WTC11 (cell line): ENCODE results near the gene ADARB2. TPM values are rescaled to one million over a fixed set of nuclear protein-coding genes. Genes with fewer than 3 reads are reported as not detected.

Experiments
- ATAC-seq: fragments of 200-7000 bp; cut with Tn5 transposase; 2 replicates; pipeline ENCODE4 v1.10.0; 2021; ENCODE audit warnings: mild to moderate bottlenecking, moderate library complexity
- CTCF ChIA-PET: fragments of 300-600 bp; sonication (Branson Sonifier 250); formaldehyde crosslinking; loops from one replicate; lab custom pipeline; 2021; ENCODE audit warnings: antibody characterized with exemption; lab: Charles Lee
- POLR2A ChIA-PET: fragments of 350-600 bp; sonication (Branson Sonifier 250); formaldehyde crosslinking; loops from one replicate; lab custom pipeline; 2021; ENCODE audit warnings: antibody characterized with exemption; lab: Charles Lee
- DNase-seq: peaks from one replicate; pipeline ENCODE4 v3.0.0; 2021; ENCODE audit warnings: low spot score
- H3K27ac Mint-ChIP-seq: 2 replicates; pipeline ENCODE4 v1.8.0; 2021; ENCODE audit warnings: mixed read lengths
- H3K27me3 Mint-ChIP-seq: 2 replicates; pipeline ENCODE4 v1.8.0; 2021; ENCODE audit warnings: low read depth, mild to moderate bottlenecking, moderate library complexity, mixed read lengths
- H3K36me3 Mint-ChIP-seq: 2 replicates; pipeline ENCODE4 v1.8.0; 2021; ENCODE audit warnings: mixed read lengths
- H3K4me1 Mint-ChIP-seq: 2 replicates; pipeline ENCODE4 v1.8.0; 2022; ENCODE audit warnings: mixed read lengths
- H3K4me3 Mint-ChIP-seq: 2 replicates; pipeline ENCODE4 v1.8.0; 2021; ENCODE audit warnings: mild to moderate bottlenecking, moderate library complexity, mixed read lengths
- H3K9me3 Mint-ChIP-seq: 2 replicates; pipeline ENCODE4 v1.8.0; 2021; ENCODE audit warnings: mixed read lengths
- ARID4B ChIP-seq: sonication (generic); formaldehyde crosslinking; IDR thresholded peaks from 2 replicates; pipeline ENCODE4 v1.8.0; 2023; ENCODE audit warnings: missing genetic modification reagents, mild to moderate bottlenecking, borderline replicate concordance
- CDX4 ChIP-seq: fragments of 250-450 bp; sonication (Bioruptor Pico); IDR thresholded peaks from 2 replicates; pipeline ENCODE4 v1.9.0; 2021; ENCODE audit warnings: moderate library complexity, mild to moderate bottlenecking, inconsistent platforms, borderline replicate concordance
- ETV6 ChIP-seq: sonication (generic); formaldehyde crosslinking; IDR thresholded peaks from 2 replicates; pipeline ENCODE4 v1.8.1; 2022; ENCODE audit warnings: mild to moderate bottlenecking, missing genetic modification reagents
- FOXP1 ChIP-seq: sonication (generic); formaldehyde crosslinking; IDR thresholded peaks from 2 replicates; pipeline ENCODE4 v1.8.0; 2022; ENCODE audit warnings: missing genetic modification reagents, mild to moderate bottlenecking, moderate library complexity, borderline replicate concordance
- GABPB1 ChIP-seq: sonication (generic); formaldehyde crosslinking; IDR thresholded peaks from 2 replicates; pipeline ENCODE4 v1.8.1; 2023; ENCODE audit warnings: mild to moderate bottlenecking, missing genetic modification reagents
- JAZF1 ChIP-seq: fragments of 250-450 bp; sonication (Bioruptor Pico); IDR thresholded peaks from 2 replicates; pipeline ENCODE4 v1.9.0; 2021; ENCODE audit warnings: moderate library complexity, mild to moderate bottlenecking, inconsistent platforms
- NR1H2 ChIP-seq: sonication (generic); formaldehyde crosslinking; IDR thresholded peaks from 2 replicates; pipeline ENCODE4 v1.9.0; 2021; ENCODE audit warnings: mild to moderate bottlenecking, moderate library complexity, missing genetic modification reagents
- PRRX2 ChIP-seq: fragments of 250-450 bp; sonication (Bioruptor Pico); IDR thresholded peaks from 2 replicates; pipeline ENCODE4 v1.8.0; 2021; ENCODE audit warnings: mild to moderate bottlenecking
- RORB ChIP-seq: fragments of 250-450 bp; sonication (Bioruptor Pico); IDR thresholded peaks from 2 replicates; pipeline ENCODE4 v1.9.0; 2021; ENCODE audit warnings: mild to moderate bottlenecking
- SMAD3 ChIP-seq: sonication (generic); formaldehyde crosslinking; IDR thresholded peaks from 2 replicates; pipeline ENCODE4 v1.8.0; 2022; ENCODE audit warnings: missing genetic modification reagents, mild to moderate bottlenecking, borderline replicate concordance
- SMAD4 ChIP-seq: sonication (generic); formaldehyde crosslinking; IDR thresholded peaks from 2 replicates; pipeline ENCODE4 v1.8.0; 2022; ENCODE audit warnings: mild to moderate bottlenecking, missing genetic modification reagents
- SOX15 ChIP-seq: fragments of 250-450 bp; sonication (Bioruptor Pico); IDR thresholded peaks from 2 replicates; pipeline ENCODE4 v1.9.0; 2021; ENCODE audit warnings: mild to moderate bottlenecking
- SP1 ChIP-seq: sonication (generic); formaldehyde crosslinking; conservative IDR thresholded peaks from 2 replicates; pipeline ENCODE4 v1.8.1; 2022; ENCODE audit warnings: missing genetic modification reagents
- ZBTB21 ChIP-seq: sonication (generic); formaldehyde crosslinking; IDR thresholded peaks from 2 replicates; pipeline ENCODE4 v1.8.1; 2023; ENCODE audit warnings: mild to moderate bottlenecking, missing genetic modification reagents, borderline replicate concordance
- ZNF396 ChIP-seq: fragments of 250-450 bp; sonication (Bioruptor Pico); IDR thresholded peaks from 2 replicates; pipeline ENCODE4 v1.8.0; 2021; ENCODE audit warnings: mild to moderate bottlenecking, moderate library complexity, borderline replicate concordance
- ZNF512 ChIP-seq: sonication (generic); formaldehyde crosslinking; IDR thresholded peaks from 2 replicates; pipeline ENCODE4 v1.8.1; 2022; ENCODE audit warnings: missing genetic modification reagents, borderline replicate concordance
- ZNF532 ChIP-seq: fragments of 250-450 bp; sonication (Bioruptor Pico); IDR thresholded peaks from 2 replicates; pipeline ENCODE4 v1.9.0; 2021; ENCODE audit warnings: mild to moderate bottlenecking, borderline replicate concordance
- total RNA-seq: library from RNA; stranded (reverse); gene quantifications from 3 replicates; pipeline ENCODE4 v1.2.3, GENCODE V29; 2021

ADARB2 gene
- total RNA-seq, 1 experiment from 2014 or later = 3.7 TPM

- no peak overlapping the region for H3K4me3 Mint-ChIP-seq
- peaks cover 63% of the 10 kb centered on the region for H3K36me3 Mint-ChIP-seq
- no peaks in the 10 kb centered on the region for H3K27me3 Mint-ChIP-seq
- TF ChIP-seq GABPB1 (no peak), NR1H2 (CRISPR knock-in tag) (no peak), JAZF1 (CRISPR knock-in tag) (no peak), ETV6 (CRISPR knock-in tag) (no peak), SMAD3 (CRISPR knock-in tag) (no peak), ARID4B (no peak), SMAD4 (CRISPR knock-in tag) (no peak), ZNF512 (CRISPR knock-in tag) (no peak), ZNF532 (CRISPR knock-in tag) (no peak), ZNF396 (CRISPR knock-in tag) (no peak), FOXP1 (CRISPR knock-in tag) (no peak)
- no peak for DNase-seq
- no peaks in the 10 kb centered on the region for H3K9me3 Mint-ChIP-seq
- no peak for ATAC-seq
- CTCF ChIA-PET = interaction anchor here (1.6 kb wide), 1 partner anchor 18 kb away, joined by 6 read pairs; no protein-coding TSS in a partner anchor
- POLR2A ChIA-PET = no interaction called here
- H3K27ac Mint-ChIP-seq = no peak overlapping the region
- no peaks in the 10 kb centered on the region for H3K4me1 Mint-ChIP-seq
Measured at GRCh38 chr10:1128115-1128514, 609.2 kb downstream of the ADARB2 start.

GRCh38 chr10:1127629-1128028, 609.7 kb downstream of the ADARB2 start:
- Mint-ChIP-seq H3K36me3 (peaks cover 66% of the 10 kb centered on the region), H3K4me1 (no peaks in the 10 kb centered on the region), H3K4me3 (no peak overlapping the region), H3K27ac (peak overlapping the region; percentile 15; the same call in 1 of the 2 replicates), H3K27me3 (no peaks in the 10 kb centered on the region), H3K9me3 (no peaks in the 10 kb centered on the region)
- ATAC-seq (no peak), DNase-seq (no peak)
- TF ChIP-seq ZNF396 (CRISPR knock-in tag) (no peak), PRRX2 (no peak), CDX4 (no peak), SOX15 (no peak), SP1 (no peak), GABPB1 (no peak), ZBTB21 (no peak), RORB (CRISPR knock-in tag) (no peak)
- ChIA-PET CTCF (interaction anchor here (1.6 kb wide), 1 partner anchor 18 kb away, joined by 6 read pairs; no protein-coding TSS in a partner anchor), POLR2A (no interaction called here)
